NCI-H1105 (cell line): ENCODE measurements around the gene DDR1.
"Not testable (repeated sequence)": the region's sequence is repeated elsewhere in the genome, so short reads cannot be mapped to it uniquely, and the experiment has no call there.

Experiments
- DNase-seq: peaks from one replicate; lab custom pipeline; 2025; lab: John Stamatoyannopoulos, UW

Gene DDR1

GRCh38 chr6:30918670-30919069 lies 34.4 kb downstream of the DDR1 start:
- DNase-seq = no peak

GRCh38 chr6:30922447-30922852 lies 38.1 kb downstream of the DDR1 start:
- no peak for DNase-seq

- DNase-seq = not testable (repeated sequence)
Measured at GRCh38 chr6:30924040-30924627, 39.8 kb downstream of the DDR1 start.

- no peak for DNase-seq
Measured at GRCh38 chr6:30926644-30927043, 42.3 kb downstream of the DDR1 start.

- not testable (repeated sequence) for DNase-seq
Measured at GRCh38 chr6:30927080-30927479, 42.8 kb downstream of the DDR1 start.

- no peak for DNase-seq
Measured at GRCh38 chr6:30928677-30929076, 44.4 kb downstream of the DDR1 start.

GRCh38 chr6:30930506-30930905 lies 46.2 kb downstream of the DDR1 start:
- no peak for DNase-seq

GRCh38 chr6:30931272-30931671 lies 47.0 kb downstream of the DDR1 start:
- no peak for DNase-seq

- DNase-seq = no peak
Measured at GRCh38 chr6:30931969-30932645, 47.8 kb downstream of the DDR1 start, which contains the start of gene SFTA2. SFTA2 (minus strand) TSS chr6:30932170; CDS start chr6:30932096, 74 bp downstream.

- no peak for DNase-seq
Measured at GRCh38 chr6:30932665-30933365, 48.5 kb downstream of the DDR1 start.

GRCh38 chr6:30935018-30935417 lies 50.7 kb downstream of the DDR1 start:
- DNase-seq = no peak

GRCh38 chr6:30937265-30937664 lies 52.9 kb downstream of the DDR1 start:
- no peak for DNase-seq

- DNase-seq = no peak
Measured at GRCh38 chr6:30938730-30939129, 54.4 kb downstream of the DDR1 start.

- DNase-seq = no peak
Measured at GRCh38 chr6:30939473-30939872, 55.2 kb downstream of the DDR1 start.

- DNase-seq = no peak
Measured at GRCh38 chr6:30940361-30940986, 56.2 kb downstream of the DDR1 start, which contains the start of gene MUCL3. MUCL3 (plus strand) TSS chr6:30940973; CDS start chr6:30941000, 27 bp downstream.

GRCh38 chr6:30942338-30943060 lies 58.2 kb downstream of the DDR1 start:
- no peak for DNase-seq

GRCh38 chr6:30944051-30944450 lies 59.7 kb downstream of the DDR1 start:
- no peak for DNase-seq

GRCh38 chr6:30945281-30945680 lies 61.0 kb downstream of the DDR1 start:
- no peak for DNase-seq

- no peak for DNase-seq
Measured at GRCh38 chr6:30947231-30947630, 62.9 kb downstream of the DDR1 start.

- DNase-seq = no peak
Measured at GRCh38 chr6:30948811-30949210, 64.5 kb downstream of the DDR1 start.
